AG10803 (cell line): ENCODE measurements around the gene ACOT11.

ENCODE experiments used
- DNase-seq: peaks from one replicate; pipeline ENCODE4 v3.0.0; 2010; ENCODE audit warnings: low read depth
- H3K4me3 ChIP-seq: 2 replicates; pipeline ENCODE4 v1.5.1; 2011; ENCODE audit warnings: mild to moderate bottlenecking, low read length, control low read depth
- TF ChIP-seq, protein P1 (sequence below): conservative IDR thresholded peaks from 2 replicates; pipeline ENCODE4 v1.5.1; 2011; ENCODE audit warnings: mild to moderate bottlenecking, low read length, control low read depth, inconsistent platforms

Gene ACOT11

DNA sequence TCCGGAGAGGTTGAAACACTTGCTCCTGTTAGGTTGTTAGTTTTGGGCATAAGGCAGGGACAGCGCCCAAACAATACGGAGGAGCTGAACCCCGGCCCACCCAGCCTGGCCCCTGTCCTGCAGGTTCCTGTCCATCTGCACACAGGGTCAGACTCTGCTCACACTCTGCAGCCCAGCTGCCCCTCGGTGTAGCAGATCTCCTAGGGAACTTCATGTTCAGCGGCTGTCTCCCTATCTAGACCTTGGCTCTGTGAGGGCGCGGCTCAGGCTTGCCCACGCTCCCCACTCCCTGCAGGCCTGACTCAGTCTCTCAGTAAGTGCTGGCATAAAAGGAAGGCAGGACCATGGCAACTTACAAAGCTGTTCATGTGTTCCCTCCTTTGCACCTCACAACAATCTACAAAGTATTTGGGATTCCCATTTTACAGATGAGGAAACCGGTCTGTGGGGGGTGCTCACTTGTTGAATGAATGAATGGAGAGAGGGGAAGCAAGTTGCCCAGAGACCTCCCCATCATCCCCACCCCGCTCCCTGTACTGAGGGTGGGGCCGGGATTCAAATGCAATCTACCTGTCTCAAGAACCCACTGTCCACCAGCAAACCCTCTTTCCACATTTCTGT, 26.2 kb downstream of the ACOT11 start:
- no peak for DNase-seq
- TF ChIP-seq, protein P1, sequence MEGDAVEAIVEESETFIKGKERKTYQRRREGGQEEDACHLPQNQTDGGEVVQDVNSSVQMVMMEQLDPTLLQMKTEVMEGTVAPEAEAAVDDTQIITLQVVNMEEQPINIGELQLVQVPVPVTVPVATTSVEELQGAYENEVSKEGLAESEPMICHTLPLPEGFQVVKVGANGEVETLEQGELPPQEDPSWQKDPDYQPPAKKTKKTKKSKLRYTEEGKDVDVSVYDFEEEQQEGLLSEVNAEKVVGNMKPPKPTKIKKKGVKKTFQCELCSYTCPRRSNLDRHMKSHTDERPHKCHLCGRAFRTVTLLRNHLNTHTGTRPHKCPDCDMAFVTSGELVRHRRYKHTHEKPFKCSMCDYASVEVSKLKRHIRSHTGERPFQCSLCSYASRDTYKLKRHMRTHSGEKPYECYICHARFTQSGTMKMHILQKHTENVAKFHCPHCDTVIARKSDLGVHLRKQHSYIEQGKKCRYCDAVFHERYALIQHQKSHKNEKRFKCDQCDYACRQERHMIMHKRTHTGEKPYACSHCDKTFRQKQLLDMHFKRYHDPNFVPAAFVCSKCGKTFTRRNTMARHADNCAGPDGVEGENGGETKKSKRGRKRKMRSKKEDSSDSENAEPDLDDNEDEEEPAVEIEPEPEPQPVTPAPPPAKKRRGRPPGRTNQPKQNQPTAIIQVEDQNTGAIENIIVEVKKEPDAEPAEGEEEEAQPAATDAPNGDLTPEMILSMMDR, result no peak
- no peak overlapping the region for H3K4me3 ChIP-seq

DNA sequence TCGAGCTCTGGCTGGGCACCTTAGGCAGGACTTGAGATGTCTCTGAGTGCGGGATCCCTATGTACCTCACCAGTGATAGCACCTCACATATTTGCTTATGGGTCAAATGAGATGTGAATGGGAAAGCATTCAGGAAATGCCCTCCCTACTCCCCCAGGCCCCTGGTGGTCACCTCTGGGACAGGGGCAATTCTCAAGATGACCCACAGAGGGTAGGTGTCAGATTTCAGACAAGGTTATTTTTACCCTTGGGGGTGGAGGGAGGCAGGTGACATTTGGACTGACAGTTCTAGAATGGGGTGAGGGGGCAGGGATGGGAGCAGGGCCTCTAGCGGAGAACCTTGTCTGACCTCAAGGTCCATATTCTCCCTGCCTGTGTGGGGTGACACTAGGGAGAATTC, 27.1 kb downstream of the ACOT11 start:
- H3K4me3 ChIP-seq, result no peak overlapping the region
- TF ChIP-seq, protein P1, result no peak
- DNase-seq, result no peak

DNA sequence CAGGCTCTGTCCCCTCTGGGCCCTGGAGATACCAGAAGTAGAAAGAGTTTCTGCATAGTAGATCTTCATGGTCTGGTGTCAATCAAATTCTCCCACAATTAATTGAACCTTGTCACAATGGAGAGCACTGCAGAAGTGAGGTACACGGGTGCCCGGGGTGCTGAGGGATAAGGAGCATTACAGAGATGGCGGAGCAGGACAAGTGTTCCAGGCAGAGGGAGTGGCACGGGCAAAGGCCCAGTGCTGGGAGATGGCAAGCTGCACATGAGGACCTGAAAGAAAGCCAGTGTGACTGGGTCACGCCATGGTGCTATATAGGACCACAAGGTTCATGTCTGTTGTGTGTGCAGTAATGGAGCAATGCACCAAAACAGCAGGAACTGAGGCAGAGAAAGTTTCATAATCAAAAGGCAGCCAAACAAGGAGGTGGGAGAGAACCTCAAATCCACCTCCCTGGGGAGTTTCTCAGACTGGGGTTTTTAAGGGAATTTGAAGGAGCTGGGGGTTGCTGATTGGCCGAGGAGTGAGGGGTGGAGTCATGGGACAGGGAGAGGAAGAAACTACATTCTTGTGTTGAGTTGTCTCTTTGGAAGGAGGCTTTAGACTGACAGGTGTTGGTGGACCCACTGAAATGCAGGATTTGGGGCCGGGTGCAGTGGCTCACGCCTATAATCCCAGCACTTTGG, 27.7 kb downstream of the ACOT11 start:
- H3K4me3 ChIP-seq, result no peak overlapping the region
- TF ChIP-seq, protein P1, result no peak
- no peak for DNase-seq

DNA sequence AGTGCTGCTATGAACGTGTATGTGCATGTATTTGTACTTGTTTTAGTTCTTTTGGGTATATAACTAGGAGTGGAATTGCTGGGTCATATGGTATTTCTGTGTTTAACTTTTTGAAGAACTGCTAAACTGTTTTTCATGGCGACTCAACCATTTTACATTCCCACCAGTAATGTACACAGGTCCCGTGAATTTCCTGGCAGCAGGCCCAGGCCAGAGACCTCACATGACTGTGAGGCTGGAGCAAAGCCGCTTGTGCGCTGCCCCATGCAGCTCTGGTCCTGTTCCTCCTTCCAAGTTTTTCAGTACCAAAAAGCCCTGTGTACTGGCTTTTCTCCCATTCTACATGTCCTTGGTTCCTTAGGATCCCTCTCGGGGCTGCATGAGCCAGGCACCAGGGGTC, 29.6 kb downstream of the ACOT11 start:
- TF ChIP-seq, protein P1, result no peak
- H3K4me3 ChIP-seq, result no peak overlapping the region
- no peak for DNase-seq

GRCh38 chr1:54579337-54579781, 31.3 kb downstream of the ACOT11 start:
- TF ChIP-seq, protein P1, result no peak
- no peak overlapping the region for H3K4me3 ChIP-seq
- DNase-seq, result no peak

GRCh38 chr1:54580856-54581550, 33.0 kb downstream of the ACOT11 start:
- no peak overlapping the region for H3K4me3 ChIP-seq

More at GRCh38 chr1:54580856-54581550, 33.0 kb downstream of the ACOT11 start:
- no peak for DNase-seq
- TF ChIP-seq, protein P1, result no peak
